Activated naive CD8-positive, alpha-beta T cell treated with anti-CD3 and anti-CD28 coated beads for 36 hours (primary cell): Measurements from ENCODE around the gene OSBPL5. TPM values are rescaled to one million over a fixed set of nuclear protein-coding genes. Genes with fewer than 3 reads are reported as not detected.

Experiments used
- DNase-seq: peaks from one replicate; pipeline ENCODE4 v3.0.0; 2021
- H3K27ac Mint-ChIP-seq: one replicate; pipeline ENCODE4 v1.8.0; 2022; ENCODE audit warnings: mild to moderate bottlenecking, moderate library complexity, mixed read lengths
- H3K27me3 Mint-ChIP-seq: one replicate; pipeline ENCODE4 v1.8.0; 2022; ENCODE audit warnings: mild to moderate bottlenecking, mixed read lengths
- H3K36me3 Mint-ChIP-seq: one replicate; pipeline ENCODE4 v1.8.0; 2021; ENCODE audit warnings: mild to moderate bottlenecking, mixed read lengths
- H3K4me1 Mint-ChIP-seq: one replicate; pipeline ENCODE4 v1.8.0; 2021; ENCODE audit warnings: mixed read lengths
- H3K4me3 Mint-ChIP-seq: one replicate; pipeline ENCODE4 v1.8.0; 2022; ENCODE audit warnings: mild to moderate bottlenecking, moderate library complexity, mixed read lengths
- H3K9me3 Mint-ChIP-seq: one replicate; pipeline ENCODE4 v1.8.0; 2022; ENCODE audit warnings: mixed read lengths
- total RNA-seq, 2 experiments: library from RNA; stranded (reverse); gene quantifications; one replicate each; pipeline ENCODE4 v1.2.3, GENCODE V29; 2021

Gene OSBPL5
- total RNA-seq, 2 experiments from 2014 or later = 6.6 to 7.3 TPM

DNA sequence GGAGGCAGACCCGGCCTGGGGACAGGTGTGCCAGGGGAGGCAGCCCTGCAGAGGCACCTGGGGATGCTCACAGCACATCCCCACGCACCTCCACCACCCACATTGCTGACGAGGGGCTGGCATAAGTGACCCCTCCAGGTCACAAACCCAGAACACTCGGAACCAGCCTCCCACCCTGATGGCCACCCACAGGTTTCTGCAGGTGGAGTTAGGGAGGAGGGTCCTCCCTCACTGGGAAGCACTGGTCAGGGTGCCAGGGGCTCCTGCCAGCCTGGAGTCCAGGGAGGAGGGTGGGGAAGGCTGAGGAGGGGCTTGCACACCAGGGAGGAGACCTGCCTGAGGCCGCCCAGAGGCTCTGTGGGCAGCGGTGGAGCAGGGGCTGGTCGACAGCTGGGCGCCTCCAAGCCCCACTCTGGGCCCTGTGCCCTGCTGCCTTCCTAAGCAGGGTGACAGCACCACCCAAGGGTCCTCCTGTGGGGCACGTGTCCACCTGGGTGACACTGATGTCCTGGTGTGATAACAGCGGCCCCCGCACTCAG lies 56.9 kb downstream of the OSBPL5 start:
- no peak overlapping the region for H3K27ac Mint-ChIP-seq
- DNase-seq = no peak
- peaks cover 3% of the 10 kb centered on the region for H3K4me1 Mint-ChIP-seq
- H3K36me3 Mint-ChIP-seq = no peaks in the 10 kb centered on the region
- no peaks in the 10 kb centered on the region for H3K9me3 Mint-ChIP-seq
- no peak overlapping the region for H3K4me3 Mint-ChIP-seq
- H3K27me3 Mint-ChIP-seq = no peaks in the 10 kb centered on the region

DNA sequence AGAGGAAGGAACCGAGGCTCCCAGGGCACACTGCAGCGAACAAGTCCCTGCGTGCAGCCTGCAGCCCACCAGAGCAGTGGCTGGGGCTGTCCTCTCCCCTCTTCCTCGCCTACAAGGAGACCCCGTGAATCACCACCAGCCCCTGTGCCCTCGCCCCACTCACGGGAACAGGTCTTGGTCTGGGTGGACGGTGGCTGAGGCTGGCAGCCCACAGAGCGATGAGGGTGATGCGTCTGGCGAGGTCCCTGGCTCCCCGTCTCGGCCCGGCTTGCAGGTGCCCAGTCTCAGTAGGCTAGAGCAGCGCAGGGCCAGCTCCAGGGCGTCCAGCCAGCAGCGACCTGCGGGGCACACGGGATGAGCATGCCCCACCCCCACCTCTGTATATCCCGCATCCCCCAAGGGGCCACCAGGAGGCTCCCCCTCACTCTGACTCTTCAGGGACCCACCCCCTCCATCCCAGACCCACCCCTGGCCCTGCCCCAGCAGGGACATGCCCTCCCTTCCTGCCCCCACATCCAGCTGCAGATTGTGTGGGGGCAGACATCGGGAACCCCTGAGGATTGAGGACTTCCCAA lies 57.4 kb downstream of the OSBPL5 start:
- Mint-ChIP-seq H3K4me3 (no peak overlapping the region), H3K36me3 (no peaks in the 10 kb centered on the region)

DNA sequence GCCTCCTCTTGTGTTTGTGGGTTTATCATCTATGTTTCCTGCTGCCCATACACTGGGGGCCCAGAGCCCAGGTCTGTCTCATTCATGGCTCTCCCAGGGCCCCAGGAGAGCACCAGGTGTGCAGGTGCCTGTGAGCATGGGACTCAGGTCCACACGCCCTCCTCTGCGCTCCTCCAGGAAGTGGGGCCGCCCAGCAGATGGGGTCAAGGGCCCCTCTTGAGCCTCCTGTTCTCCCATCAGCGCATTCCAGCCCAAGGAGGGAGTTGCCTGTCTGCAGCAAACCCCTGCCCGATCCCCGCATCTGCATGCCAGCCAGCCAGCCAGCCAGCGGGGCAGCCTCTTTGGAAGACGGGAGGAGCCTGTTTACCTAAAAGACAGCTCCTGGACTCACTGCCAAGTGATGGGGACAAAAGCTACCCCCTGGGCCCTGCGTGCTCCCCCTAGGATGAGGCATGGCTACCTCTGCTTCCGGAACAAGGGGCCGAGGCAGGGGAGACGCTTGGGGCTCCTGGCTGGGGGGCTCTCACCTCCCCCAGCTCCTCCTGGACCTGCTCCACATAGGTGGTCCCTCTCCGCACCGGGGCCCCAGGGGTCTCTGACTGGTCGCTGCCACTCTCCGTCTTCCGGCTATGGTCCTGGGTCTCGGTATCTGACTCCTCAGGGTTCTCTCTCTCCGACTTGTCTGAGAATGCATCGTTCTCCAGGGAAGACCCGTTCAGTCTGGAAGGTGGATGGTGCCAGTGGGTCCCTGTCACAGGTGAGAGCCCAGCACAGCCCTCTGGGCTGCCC lies 58.2 kb downstream of the OSBPL5 start:
- DNase-seq = no peak
- Mint-ChIP-seq H3K9me3 (no peaks in the 10 kb centered on the region), H3K36me3 (no peaks in the 10 kb centered on the region), H3K4me1 (no peaks in the 10 kb centered on the region), H3K27ac (no peak overlapping the region), H3K27me3 (no peaks in the 10 kb centered on the region), H3K4me3 (no peak overlapping the region)

More for the DNA sequence above, 57.4 kb downstream of the OSBPL5 start:
- DNase-seq = no peak
- H3K27ac Mint-ChIP-seq = no peak overlapping the region
- H3K9me3 Mint-ChIP-seq = no peaks in the 10 kb centered on the region
- H3K4me1 Mint-ChIP-seq = peaks cover 2% of the 10 kb centered on the region
- no peaks in the 10 kb centered on the region for H3K27me3 Mint-ChIP-seq

DNA sequence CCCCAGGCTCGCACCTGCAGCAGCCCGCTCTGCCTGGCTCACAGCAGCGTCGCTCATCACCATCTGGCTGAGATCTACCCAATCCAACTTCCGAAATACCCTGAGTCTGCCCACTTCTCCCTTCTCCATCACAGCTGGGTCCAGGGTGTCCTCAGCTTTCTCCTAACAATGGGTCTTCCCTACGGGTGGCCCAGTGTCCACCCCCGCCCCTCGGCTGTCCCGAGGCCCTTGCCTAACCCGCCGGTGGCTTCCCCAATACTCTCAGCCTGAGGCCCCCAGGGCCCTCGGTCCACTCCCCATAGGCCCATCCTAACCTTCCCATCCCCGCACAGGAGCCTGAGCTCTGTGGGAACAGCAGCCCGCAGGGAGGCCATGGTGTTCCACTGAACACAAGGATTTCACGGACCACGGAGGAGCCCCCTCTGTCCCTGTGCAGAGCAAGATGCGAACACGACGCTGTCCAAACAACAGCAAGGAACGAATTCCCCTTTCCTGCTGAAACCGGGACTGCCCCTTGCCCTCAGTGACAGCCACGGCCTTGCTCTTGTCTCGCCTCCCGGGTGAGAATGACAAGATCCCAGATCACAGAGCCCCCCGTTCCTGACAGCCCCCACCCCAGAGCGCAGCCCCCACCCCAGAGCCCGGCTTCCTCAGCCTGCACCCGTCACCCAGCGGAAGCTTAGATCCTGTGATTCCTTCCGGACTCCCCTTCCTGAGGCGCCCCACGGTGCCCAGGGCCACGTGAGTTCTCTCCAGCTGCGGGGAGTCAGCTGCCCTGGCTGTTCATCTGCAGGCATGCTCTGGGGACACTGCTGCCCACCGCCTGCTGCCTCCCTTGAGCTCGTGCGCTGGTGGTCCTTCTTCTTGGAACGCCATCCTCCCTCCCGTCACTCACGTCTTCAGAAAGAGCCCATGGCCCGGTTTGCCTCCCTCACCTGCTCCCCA lies 59.0 kb downstream of the OSBPL5 start:
- no peaks in the 10 kb centered on the region for H3K27me3 Mint-ChIP-seq
- no peaks in the 10 kb centered on the region for H3K36me3 Mint-ChIP-seq
- no peaks in the 10 kb centered on the region for H3K4me1 Mint-ChIP-seq
- no peak for DNase-seq
- no peak overlapping the region for H3K4me3 Mint-ChIP-seq
- H3K9me3 Mint-ChIP-seq = no peaks in the 10 kb centered on the region
- H3K27ac Mint-ChIP-seq = no peak overlapping the region

DNA sequence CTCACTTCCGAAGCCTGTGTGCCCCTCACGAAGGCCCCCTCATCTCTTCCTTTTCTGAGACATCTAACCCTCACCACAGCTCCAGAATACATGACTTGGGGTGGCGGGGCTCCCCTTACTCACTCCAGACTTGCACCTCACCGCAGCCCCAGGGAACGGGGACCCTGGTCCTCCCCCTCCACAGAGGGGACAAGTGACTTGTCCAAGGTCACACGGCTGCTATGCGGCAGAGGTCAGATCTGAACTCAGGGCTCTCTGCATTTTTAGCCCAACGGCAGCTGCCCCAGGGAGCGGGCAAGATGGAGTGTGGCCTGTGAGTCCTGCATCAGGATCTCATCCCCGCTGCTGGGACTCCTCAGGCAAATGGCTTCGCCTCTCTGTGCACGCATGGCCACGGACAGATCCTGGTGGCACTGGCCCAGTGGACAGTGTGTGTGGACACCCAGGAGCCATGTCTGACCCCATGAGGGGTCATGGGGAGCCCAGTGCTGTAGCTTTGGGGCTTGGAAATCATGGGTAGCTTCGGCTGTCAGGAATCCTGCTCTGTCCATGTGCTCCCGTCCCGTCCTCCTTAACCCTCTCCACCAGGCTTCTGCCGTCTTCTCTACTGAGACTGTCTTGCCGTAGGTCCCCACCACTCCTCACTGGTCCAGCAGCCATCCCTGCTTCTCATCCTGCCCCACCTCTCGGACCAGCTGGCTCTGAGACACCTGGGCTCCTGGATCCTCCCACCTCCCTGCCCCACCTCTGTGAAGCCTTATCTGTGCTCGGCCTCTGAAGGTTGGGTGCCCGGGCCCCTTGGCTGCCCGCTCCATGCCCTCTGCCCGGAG lies 59.9 kb downstream of the OSBPL5 start:
- Mint-ChIP-seq H3K9me3 (no peaks in the 10 kb centered on the region), H3K27me3 (no peaks in the 10 kb centered on the region), H3K36me3 (no peaks in the 10 kb centered on the region), H3K4me3 (no peak overlapping the region), H3K4me1 (no peaks in the 10 kb centered on the region), H3K27ac (no peak overlapping the region)
- no peak for DNase-seq

DNA sequence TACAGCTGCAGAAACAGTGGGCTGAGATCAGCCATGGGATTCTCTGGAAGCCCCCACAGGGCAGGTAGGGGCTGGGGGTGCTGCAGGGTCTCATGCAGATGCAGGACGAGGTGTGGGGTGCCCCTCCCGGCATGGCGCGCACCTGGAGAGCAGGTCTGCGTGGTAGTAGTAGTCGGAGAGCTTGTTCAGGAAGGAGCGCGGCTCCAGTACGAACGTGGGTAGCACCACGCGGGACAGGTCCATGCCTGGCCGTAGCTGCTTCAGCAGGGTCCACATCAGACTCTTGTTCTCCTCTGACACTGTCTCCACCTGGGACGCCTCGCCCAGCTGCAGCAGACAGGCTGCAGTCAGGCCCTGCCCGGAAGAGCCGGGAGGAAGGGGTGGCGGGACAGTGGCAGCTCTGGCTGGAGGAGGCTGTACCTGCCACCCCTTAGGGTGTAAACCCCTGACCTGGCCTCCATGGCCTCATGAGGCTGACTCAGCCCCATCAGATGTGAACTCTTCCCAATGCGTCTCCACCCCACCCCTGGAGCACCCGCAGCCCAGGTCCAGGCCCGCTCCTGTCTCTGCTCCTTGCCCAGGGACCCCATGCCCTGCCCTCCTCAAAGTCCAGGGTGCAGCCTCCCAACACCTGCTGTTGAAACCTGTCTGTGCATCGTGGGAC lies 60.9 kb downstream of the OSBPL5 start:
- no peak overlapping the region for H3K27ac Mint-ChIP-seq
- H3K36me3 Mint-ChIP-seq = no peaks in the 10 kb centered on the region
- no peaks in the 10 kb centered on the region for H3K9me3 Mint-ChIP-seq
- no peak for DNase-seq
- H3K27me3 Mint-ChIP-seq = no peaks in the 10 kb centered on the region
- peaks cover 3% of the 10 kb centered on the region for H3K4me1 Mint-ChIP-seq
- no peak overlapping the region for H3K4me3 Mint-ChIP-seq

DNA sequence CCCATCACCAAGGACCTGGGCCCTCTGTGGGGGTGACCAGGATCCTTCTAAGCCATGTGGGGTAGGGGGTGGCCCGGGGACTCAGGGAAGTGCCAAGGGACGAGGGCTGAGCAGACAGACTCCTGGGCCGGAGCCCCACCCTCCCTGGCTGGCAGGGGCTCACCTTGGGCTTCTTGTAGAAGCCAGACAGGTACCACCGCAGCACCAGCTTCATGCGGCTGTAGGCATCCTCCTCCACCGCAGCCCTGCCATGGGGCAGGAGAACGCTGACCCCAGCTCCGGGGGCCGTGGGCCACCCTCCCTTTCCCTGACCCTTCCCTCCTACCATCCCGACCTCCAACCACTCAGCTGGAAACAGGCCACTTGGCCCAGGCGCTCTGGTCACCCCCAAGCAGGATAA lies 62.0 kb downstream of the OSBPL5 start:
- no peak overlapping the region for H3K27ac Mint-ChIP-seq
- no peaks in the 10 kb centered on the region for H3K36me3 Mint-ChIP-seq
- DNase-seq = no peak
- H3K4me1 Mint-ChIP-seq = peaks cover 5% of the 10 kb centered on the region
- no peaks in the 10 kb centered on the region for H3K27me3 Mint-ChIP-seq
- H3K4me3 Mint-ChIP-seq = no peak overlapping the region
- no peaks in the 10 kb centered on the region for H3K9me3 Mint-ChIP-seq

DNA sequence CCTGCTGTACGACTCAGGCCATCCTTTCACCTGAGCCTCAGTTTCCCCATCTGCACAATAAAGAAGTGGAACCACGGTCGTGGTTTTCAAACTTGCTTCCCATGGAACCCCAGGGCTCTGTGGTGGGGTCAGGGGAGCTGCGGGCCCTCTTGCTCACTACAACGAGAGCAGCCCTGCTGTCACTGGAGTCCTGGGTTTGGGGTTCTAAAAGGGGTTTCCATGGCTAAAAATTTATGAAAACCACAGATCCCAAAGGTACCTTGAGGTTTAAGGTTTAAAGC lies 62.5 kb downstream of the OSBPL5 start:
- Mint-ChIP-seq H3K4me3 (no peak overlapping the region), H3K27me3 (no peaks in the 10 kb centered on the region), H3K4me1 (peaks cover 5% of the 10 kb centered on the region), H3K36me3 (no peaks in the 10 kb centered on the region), H3K9me3 (no peaks in the 10 kb centered on the region), H3K27ac (no peak overlapping the region)
- no peak for DNase-seq

DNA sequence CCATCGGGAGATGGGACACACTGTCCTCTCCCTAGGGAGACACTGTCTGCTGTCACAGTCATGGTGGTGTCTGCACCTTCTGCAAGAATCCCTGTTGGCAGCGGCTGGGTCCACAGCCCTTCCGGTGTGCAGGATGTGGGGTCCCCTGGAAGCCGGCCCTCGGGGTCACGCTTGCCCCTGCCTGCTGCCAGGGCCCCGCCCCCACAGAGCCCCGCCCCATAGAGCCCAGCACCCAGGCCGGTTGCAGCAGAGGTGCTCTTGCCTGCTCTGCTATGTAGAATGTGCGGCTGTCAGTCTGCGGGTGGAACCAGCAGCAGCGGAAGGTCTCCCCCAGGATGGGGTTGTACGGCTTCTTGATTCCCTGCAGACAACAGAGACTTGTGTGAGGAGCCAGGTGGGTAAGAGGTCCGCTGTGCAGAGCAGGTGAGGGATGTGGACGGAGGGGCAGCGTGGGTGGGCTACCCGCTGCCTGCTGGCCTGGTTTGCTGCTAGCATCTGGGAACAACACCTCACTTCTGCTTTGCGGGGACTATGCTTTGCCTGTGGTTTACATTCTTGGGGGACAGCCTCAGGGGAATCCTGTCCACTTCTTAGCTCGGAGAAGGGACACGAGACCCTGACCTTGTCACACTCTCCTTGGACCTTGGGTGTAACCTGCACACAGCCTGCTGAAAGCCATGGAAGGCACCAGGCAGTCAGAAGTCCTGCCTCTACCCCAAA lies 63.0 kb downstream of the OSBPL5 start:
- no peaks in the 10 kb centered on the region for H3K36me3 Mint-ChIP-seq
- no peak for DNase-seq

DNA sequence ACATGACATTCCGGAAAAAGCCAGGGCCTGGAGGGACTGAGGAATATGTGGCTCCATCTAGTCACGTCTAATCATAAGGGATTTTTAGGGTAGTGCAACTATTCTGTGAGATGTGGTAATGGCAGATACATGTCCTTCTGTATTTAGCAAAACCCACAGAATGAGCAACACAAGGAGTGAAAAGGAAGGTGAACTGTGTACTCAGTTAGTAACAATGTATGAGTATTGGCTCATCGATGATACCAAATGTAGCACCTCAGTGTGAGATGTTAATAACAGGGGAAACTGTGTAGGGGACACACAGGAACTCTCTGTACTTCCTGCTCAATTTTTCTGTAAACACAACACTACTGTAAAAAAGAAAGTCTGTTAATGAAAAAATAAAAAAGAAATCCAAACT lies 65.9 kb downstream of the OSBPL5 start:
- Mint-ChIP-seq H3K27me3 (no peaks in the 10 kb centered on the region), H3K4me1 (peaks cover 5% of the 10 kb centered on the region)

More for the DNA sequence above, 63.0 kb downstream of the OSBPL5 start:
- no peaks in the 10 kb centered on the region for H3K9me3 Mint-ChIP-seq
- H3K4me1 Mint-ChIP-seq = peaks cover 5% of the 10 kb centered on the region
- H3K4me3 Mint-ChIP-seq = no peak overlapping the region
- no peaks in the 10 kb centered on the region for H3K27me3 Mint-ChIP-seq
- H3K27ac Mint-ChIP-seq = no peak overlapping the region

DNA sequence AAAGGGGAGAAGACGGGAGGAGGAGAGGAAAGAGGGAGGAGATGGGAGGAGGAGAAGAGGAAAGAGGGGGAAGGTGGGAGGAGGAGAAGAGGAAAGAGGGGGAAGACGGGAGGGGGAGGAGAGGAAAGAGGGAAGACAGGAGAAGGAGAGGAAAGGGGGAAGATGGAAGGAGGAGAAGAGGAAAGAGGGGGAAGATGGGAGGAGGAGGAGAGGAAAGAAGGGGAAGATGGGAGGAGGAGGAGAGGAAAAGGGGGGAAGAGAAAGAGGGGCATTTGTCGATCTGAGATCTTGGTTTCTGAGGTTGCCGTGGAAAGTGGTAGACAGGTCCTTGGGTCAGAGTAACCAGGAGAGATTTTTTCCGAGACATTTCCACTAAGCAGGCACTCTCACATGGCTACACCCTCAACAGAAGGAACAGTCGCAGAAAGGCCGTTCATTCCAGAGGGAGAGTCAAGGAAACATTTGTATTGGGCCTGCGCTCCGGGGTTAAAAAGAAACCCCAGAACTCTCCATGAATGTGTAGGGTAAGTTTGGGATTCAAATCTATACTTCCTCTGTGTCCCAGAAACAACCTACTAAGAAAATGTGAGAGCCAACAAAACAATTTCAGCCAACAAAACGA lies 68.1 kb downstream of the OSBPL5 start:
- H3K27me3 Mint-ChIP-seq = no peaks in the 10 kb centered on the region
- H3K36me3 Mint-ChIP-seq = no peaks in the 10 kb centered on the region
- no peak overlapping the region for H3K4me3 Mint-ChIP-seq
- peaks cover 5% of the 10 kb centered on the region for H3K4me1 Mint-ChIP-seq
- no peak for DNase-seq
- no peaks in the 10 kb centered on the region for H3K9me3 Mint-ChIP-seq
- no peak overlapping the region for H3K27ac Mint-ChIP-seq

More for the DNA sequence above, 65.9 kb downstream of the OSBPL5 start:
- H3K4me3 Mint-ChIP-seq = no peak overlapping the region
- H3K9me3 Mint-ChIP-seq = no peaks in the 10 kb centered on the region
- no peaks in the 10 kb centered on the region for H3K36me3 Mint-ChIP-seq
- DNase-seq = no peak
- H3K27ac Mint-ChIP-seq = no peak overlapping the region

DNA sequence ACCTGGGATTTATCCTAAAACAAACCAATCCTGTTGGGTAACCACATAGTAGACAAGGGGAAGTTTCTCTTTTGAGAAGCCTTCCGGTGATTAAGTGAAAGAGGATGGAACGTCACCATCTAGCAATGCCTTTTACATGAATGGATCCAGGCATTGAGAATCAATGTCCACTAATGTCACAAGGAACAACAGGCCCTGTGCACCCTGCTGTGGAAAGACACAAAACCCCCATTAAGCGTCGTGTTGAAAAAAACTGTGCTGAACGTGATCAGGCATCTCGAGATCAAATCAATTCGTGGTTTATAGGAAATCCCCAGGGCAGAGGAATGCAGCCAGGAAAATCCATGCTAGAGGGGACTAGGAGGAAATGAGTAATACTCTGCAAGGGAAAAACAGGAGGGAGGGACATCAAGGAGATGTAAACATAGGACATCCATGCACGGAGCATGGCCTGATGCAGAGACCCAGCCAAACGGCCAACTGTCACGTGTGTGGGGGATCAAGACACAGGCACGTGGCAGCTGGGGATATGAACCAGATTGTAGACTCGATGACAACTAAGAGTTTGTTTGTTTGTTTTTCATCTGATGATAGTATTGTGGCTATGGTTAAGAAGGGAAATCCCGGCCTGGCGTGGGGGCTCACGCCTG lies 69.3 kb downstream of the OSBPL5 start:
- Mint-ChIP-seq H3K4me1 (peaks cover 5% of the 10 kb centered on the region), H3K27ac (no peak overlapping the region), H3K9me3 (no peaks in the 10 kb centered on the region), H3K4me3 (no peak overlapping the region), H3K36me3 (no peaks in the 10 kb centered on the region), H3K27me3 (no peaks in the 10 kb centered on the region)
- no peak for DNase-seq

DNA sequence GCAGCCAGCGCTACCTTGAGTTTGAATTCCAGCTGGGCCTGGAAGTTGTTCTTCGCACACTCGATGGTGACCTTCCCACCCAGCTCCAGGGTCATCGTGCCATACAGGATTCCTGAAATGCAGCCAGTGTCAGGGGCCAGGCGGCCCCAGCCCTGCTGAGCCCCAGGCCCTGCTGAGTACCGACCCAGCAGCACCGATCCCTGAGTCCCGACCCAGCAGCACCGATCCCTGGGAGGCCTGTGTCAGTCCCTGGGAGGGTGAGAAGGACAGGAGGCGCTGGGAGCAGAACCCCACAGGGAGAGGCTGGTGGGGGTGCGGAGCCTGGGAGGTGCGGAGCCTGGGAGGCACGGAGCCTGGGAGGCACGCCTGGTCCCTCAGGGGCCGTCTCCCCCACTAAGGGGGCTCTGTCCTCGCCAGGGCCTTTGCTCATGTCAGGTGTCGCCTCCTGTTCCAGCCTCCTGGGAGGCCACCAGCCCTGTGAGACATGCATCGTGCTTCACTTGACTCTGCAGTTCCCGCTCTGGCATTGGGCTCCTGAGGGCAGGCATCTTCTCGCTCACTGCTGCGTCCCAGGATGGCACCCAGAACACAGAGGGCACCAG lies 70.8 kb downstream of the OSBPL5 start:
- DNase-seq = no peak
- Mint-ChIP-seq H3K27me3 (no peaks in the 10 kb centered on the region), H3K4me3 (no peak overlapping the region), H3K36me3 (no peaks in the 10 kb centered on the region), H3K27ac (no peak overlapping the region), H3K9me3 (no peaks in the 10 kb centered on the region), H3K4me1 (peaks cover 2% of the 10 kb centered on the region)
